GM21515 (cell line): ENCODE measurements around the gene HMGA1.
"Not testable (repeated sequence)": the region's sequence is repeated elsewhere in the genome, so short reads cannot be mapped to it uniquely, and the experiment has no call there.

Experiments
- ATAC-seq: cut with Tn5 transposase; IDR thresholded peaks from one replicate; pipeline ENCODE4 v1.9.1; 2021; ENCODE audit not compliant: unreplicated experiment

The HMGA1 gene

DNA sequence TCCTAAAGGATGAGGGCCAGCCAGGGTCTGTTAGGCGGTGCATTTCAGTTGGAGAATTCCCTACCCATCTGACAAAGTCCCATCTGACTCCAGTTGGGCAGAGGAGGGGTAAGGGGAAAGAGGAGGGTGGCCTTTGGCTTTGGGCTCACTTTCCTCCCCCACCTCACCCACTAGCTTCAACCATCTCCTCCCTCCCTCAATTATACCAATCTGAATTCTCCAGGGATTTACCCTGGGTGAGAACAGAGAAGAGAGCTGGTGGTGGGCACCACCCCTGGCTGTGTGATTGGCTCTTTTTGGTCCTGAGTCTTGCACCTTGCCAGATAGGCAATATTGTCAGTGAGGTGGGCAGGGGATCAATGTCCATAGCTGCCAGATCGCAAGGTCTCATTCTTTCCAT, 3.2 kb downstream of the HMGA1 start:
- no peak for ATAC-seq

DNA sequence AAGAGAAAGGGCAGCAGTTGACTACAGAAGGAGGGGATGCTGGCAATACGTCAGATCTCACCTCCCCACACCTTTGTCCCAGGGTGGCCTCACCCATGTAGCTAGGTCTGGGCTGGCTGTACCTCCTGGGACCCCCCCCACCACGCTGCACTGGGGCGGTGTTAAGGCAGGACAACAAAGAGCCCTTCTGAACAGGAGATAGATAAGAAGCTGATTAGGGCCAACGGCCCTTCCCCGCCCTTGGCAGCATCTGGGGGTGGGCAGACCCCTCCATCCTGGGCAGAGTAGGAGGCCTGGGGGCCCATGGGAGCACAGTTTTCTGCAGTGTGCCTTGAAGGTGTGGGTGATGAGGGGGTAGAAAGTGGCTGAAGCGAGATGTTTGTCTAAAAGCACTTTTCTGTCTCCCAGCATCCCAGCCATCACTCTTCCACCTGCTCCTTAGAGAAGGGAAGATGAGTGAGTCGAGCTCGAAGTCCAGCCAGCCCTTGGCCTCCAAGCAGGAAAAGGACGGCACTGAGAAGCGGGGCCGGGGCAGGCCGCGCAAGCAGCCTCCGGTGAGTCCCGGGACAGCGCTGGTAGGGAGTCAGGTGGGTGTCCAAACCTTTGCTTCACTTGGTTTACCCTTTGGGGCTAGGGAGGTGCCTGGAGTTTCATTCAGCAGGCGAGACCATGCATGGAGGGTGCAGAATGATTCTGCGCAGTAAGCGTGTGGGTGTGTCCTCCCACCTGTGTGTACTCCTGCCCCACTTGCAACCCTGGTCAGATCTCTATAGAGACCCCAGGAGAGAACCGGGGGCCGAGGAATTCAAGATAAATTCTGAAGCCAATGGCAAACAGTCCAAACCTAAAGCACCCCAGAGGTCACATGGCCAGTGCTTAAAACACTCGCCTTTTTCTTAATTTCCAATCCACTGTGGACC, 3.9 kb downstream of the HMGA1 start:
- no peak for ATAC-seq

DNA sequence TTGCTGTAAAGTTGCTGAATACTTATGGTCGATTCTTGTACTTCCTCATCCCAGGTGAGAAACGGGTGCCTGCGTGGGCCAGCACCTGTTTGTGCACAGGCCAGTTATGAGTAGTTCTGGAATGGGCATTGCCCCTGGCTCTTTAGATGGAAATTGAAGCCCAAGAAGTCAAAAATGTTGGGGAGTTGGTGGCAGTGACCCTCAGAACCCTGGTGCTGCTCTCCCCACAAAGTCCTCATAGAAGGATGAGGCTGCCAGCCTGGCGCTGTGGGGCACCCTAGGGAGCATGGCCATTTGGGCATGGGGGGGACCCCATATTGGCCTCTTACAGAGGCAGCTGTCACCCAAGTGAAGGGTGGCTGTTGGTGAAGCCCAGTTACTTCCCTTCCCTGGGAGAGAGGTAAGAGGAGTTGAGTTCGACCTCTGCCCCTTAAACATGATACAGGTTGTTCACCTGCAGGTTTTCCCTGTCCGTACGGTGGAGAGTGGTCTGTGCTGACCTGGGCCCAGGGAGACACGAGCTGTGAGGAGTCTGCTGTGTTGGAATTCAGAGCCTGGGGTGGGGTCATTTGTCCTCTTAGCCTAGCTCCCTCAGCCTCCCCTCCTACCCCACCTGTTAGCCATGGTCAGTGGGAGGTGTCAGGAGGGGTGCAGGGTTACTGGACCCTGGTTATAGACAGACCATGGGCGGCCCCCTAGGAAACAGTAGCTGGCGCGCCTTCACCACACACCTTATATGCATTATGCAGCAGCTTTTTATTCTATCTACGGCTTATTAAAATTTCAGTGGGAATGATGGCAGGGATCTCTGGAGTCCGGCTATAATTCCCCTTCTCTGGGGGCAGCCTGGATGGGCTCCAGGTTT, 4.9 kb downstream of the HMGA1 start:
- no peak for ATAC-seq

DNA sequence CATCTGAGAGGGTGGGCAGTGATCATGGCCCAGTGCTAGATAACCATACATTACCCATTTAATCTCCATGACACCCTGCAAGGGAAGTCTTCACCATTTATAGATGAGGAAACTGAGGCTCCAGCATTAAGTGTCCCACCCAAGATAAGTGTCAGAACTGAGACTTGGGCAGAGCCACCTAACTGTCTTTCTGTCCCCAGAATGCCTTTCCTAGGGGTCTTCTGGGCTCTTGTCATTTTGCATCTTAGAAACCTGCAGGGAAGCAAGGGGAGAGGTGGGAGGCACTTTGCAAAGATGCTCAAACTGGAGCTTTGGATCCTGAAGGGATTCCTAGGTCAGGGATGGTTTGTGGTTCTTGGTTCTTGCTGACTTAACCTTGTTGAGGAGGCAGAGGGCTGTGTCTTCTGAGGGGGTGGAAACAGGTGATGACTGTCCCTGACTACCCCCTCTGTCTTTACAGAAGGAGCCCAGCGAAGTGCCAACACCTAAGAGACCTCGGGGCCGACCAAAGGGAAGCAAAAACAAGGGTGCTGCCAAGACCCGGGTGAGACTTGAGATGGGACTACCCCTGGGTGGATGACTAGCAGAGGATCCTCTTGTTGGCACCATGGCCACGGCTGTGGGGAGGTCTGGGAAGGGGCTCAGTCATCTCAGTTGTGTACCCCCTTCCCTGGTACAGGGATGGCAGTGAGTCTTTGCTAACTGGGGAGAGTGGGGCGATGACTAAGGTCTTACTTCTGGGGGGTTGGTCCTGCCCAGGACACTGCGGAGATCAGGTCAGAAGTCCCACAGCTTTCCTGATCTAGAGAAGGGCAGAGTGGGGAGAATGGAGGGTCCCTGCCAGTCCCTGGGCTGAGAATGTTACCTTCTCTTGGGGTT, 5.8 kb downstream of the HMGA1 start:
- ATAC-seq, result no peak

DNA sequence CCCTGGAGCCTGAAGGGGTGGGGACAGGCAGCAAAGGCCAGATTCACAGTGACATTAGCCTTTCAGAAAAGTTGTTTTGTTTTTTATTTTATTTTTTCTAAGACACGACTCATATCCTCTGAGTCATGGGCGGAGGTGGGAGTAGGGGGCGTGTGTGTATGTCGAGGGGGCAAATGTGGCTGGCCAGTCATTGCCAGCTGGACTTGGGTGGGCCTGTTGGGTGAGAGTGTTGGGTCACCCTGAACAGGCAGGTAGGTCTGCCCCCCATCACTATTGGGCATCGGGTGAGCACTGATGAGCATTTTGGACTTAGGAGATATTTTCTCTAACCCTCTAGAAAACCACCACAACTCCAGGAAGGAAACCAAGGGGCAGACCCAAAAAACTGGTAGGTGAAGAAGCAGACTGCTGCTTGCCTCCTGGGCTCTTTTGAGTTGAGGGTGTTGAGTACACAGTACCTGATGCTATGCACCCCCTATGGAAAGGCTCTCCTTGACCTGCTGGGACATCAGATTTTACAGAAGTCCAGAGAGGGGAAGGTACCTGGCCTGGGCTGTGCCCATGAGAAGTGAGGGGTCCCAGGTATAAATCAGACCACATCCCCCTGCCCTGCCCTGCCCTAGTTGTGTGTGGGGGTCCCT, 6.6 kb downstream of the HMGA1 start:
- ATAC-seq, result no peak

DNA sequence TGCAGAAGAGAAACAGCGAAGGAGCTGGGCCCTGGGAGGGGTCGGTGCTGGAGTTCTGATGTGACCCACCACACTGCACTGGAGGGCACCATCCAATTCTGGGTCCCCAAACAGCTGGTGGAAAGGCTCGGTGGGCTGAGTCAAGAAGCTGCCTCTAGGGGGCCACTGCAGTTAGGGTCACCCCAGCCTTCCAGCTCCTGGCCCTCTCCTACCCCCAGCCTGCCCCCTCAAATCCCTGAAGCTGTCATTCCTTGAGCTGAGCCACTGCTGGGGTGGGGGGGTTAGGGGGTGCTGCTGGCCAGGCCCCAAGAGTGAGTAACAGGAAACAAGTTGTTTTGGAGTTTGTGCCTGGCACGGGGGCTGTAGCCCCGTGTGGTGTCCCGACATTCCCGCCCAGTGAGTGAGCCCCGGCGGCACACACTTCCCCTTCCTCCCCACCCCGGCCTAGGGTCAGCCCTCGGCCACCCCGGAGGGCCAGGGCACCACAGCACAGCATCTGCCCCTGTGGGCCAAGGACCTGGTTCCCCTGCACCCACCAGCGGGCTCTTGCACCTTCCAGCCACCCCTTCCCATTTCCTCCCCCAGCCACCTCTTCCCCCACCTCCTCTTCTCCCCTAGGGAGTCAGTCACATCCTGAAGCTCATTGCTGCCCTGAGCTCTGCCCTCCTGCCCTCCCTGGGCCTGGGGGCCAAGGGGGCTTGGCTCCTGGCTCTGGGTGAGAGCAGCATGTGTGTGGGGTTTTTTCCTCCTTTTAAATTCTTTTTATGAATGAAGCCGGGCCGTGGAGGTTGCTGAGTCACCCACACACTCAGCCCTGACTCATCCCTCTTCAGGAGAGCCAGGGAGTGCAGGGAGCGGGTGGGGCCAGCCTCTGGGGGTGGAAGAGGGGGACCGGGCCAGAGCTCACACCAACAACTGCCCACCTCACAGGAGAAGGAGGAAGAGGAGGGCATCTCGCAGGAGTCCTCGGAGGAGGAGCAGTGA, 7.5 kb downstream of the HMGA1 start:
- no peak for ATAC-seq

DNA sequence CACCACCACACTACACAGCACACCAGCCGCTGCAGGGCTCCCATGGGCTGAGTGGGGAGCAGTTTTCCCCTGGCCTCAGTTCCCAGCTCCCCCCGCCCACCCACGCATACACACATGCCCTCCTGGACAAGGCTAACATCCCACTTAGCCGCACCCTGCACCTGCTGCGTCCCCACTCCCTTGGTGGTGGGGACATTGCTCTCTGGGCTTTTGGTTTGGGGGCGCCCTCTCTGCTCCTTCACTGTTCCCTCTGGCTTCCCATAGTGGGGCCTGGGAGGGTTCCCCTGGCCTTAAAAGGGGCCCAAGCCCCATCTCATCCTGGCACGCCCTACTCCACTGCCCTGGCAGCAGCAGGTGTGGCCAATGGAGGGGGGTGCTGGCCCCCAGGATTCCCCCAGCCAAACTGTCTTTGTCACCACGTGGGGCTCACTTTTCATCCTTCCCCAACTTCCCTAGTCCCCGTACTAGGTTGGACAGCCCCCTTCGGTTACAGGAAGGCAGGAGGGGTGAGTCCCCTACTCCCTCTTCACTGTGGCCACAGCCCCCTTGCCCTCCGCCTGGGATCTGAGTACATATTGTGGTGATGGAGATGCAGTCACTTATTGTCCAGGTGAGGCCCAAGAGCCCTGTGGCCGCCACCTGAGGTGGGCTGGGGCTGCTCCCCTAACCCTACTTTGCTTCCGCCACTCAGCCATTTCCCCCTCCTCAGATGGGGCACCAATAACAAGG, 8.5 kb downstream of the HMGA1 start:
- ATAC-seq, result not testable (repeated sequence)

DNA sequence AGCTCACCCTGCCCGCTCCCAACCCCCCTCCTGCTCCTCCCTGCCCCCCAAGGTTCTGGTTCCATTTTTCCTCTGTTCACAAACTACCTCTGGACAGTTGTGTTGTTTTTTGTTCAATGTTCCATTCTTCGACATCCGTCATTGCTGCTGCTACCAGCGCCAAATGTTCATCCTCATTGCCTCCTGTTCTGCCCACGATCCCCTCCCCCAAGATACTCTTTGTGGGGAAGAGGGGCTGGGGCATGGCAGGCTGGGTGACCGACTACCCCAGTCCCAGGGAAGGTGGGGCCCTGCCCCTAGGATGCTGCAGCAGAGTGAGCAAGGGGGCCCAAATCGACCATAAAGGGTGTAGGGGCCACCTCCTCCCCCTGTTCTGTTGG, 9.1 kb downstream of the HMGA1 start:
- not testable (repeated sequence) for ATAC-seq

DNA sequence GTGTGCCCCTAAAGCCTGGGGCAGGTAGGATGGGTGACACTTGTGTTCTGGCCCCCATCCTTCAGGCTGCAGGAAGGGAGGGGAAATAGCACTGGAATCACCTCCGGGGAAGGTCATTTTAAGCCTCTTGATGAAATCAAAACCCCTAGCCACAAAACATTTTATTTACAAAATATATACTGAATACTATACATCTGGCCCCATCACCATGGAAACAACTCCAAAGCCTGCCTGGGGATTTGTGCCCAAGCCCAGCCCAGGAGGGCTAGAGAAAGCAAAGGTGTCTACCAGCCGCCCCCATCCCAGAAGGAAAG, 9.5 kb downstream of the HMGA1 start:
- no peak for ATAC-seq

DNA sequence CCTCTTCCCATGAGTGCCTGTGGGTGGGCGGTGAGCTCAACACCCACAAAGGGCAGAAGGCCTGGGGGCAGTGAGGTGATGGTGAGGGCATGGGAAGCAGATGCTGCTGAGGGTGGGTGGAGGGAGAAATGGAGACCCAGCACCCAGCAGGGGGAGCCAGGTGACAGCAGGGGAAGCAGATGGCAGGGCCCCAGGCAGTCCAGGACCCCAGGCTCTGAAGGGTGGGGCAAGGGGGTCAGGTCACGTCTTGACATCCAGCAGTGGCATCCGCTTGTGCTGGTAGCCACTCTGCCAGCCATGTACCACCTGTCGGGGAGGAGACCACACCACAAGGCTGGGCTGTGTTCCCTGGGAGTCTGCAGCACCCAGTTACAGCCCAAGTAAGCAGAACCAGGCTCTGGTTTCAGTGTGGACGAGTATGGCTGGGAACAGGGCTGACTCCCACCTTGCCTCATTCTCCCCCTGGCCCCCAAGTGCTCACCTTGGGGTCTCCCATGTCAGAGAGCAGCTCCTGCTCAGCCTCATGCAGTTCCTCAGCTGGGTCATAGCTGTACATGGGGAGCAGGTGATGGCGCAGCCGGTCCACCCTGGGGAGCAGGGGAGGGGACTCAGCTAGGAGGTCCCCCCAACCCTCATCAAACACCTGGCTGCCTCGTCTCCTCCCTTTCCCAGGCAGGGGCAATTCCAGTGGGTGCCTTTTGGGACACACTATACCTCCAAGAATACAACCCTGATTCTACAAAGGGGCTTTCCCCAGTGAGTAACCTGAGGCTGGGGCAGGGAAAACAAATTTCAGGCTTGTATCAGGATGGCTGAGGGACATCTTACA, 10.1 kb downstream of the HMGA1 start:
- no peak for ATAC-seq

DNA sequence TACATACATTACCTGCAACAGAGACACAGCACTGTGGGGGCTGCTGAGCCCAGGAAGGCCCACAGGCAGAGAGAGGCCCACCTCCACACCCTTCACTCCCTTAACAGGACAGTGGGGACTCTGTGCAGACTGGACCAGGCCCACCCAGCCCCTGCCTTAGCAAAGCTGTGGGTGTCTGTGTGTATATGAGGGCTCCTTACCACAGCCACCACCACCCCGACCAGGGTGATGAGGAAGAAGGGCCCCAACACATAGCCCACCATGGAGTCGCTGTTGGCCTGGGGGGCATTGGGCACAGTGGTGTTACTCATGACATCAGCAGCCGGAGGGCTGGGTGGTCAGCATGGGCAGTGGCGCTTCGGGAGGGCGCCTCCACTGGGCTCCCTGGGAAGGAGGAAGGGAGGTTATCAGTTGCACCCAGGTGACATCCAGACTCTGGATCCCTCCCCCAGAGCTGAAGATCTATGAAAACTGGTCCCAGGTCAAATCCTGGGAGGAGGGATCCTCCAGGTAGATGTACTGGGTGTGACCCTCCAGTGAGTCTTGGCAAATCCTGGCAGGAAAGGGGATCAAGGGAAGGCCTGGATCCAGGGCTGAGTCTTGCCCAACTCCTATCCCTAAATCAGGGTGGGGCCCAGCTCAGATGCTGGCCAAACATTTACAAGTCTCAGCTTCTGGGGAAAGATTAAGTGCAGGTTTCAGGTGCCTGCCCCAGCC, 11.0 kb downstream of the HMGA1 start:
- no peak for ATAC-seq

DNA sequence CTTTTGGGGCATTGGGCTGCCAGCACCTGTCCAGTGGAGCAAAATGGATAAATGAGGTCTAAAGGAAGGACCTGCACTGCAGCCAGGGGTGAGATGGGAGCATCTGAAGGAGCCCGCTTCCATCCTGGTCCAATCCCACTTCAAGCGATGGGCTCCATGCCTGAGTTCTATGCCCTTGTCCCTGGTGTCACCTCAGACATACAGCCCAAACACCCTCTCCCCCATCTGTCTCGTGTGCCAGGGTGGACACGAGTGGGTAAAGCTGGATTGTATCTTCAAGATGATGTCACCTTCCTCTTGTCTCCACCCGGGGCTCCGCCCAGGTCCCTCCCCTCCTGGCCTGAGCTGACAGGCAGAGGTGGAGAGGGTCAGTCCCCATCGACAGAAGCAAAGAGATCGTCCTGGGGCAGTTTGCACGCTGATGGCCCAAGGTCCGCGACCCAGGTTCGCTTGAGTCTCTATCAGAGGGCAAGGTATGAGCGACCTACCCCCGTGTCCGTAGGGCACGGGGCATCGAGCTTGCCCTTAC, 11.6 kb downstream of the HMGA1 start:
- ATAC-seq, result peak; percentile 15

DNA sequence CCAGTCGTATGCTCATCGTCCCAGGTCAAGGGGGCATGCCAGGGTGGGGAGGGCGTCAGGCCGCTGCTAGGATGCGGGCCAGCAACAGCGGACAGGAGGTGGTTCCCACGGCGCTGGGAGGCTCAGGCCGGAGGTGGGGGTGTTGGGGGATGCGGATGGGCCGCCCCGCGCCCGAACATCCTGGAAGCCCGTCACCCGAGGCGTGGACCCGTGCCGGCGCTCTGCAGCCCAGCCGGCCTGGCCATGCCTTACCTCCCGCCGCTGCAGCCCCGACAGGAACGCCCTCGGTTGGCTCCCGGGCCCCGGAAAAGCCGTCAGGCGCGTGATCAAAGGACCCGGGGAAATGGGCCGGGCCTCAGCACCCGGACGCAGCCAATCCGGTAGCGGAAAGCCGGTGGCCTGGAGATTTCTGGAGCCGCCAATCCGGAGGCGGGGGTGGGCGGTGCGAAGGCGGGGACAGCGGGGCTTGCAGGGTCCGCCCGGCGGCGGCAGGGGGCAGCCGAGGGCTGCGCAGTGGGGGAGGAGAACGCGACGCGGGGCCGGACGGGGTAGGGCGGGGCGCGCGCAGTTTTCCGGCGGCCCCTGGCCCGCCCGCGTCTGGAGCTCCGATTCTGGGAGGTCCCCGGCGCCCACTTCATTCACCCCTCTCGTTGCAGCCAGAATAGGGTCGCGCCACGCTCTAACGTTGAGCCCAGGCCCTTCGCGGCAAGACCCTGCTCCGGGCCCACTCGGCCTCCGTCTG, 12.2 kb downstream of the HMGA1 start, which contains the start of gene SMIM29:
SMIM29 (minus strand) TSS at position 280 of the 742 bp plus-strand sequence. CDS start 1,215 bp downstream, outside the sequence.
- peak; percentile 79 for ATAC-seq

DNA sequence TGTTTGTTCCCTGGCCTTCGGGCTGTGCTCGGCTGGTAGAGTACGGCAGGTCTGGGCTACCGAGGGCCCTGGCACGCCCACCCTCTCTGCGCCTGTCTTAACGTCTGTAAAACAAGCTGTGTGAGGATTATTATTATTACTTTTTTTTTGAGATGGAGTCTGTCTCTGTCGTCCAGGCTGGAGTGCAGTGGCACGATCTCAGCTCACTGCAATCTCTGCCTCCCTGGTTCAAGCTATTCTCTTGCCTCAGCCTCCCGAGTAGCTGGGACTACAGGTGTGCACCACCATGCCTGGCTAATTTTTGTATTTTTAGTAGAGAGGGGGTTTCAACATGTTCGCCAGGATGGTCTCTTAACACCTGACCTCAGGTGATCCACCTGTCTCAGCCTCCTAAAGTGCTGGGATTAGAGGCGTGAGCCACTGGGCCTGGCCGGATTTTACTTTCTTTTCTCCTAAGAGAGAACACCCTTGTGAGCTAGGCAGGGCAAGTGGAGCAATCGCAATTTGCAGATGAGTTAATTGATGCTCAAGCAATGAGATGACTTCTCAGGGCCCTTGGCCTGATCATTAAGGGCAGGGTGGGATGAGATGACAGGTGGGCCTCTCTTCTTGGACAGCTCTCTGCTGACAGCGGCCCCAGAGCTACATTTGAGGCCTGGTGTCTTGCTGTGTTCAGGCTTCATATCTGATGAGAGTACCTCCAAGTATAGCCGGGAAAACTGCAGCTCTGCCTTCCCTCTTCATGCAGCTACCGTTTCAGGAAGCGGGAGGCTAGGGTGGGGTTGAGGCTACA, 13.0 kb downstream of the HMGA1 start:
- peak; percentile 14 for ATAC-seq

DNA sequence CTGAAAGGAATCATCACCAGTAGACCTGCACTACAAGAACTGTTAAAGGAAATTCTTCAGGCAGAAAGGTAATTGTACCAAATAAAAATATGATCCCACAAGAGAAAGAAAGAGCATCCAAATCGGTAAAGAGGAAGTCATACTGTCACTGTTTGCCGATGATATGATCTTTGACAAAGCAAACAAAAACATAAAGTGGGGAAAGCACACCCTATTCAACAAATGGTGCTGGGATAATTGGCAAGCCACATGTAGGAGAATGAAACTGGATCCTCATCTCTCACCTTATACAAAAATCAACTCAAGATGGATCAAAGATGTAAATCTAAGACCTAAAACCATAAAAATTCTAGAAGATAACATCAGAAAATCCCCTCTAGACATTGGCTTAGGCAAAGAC, 15.7 kb downstream of the HMGA1 start:
- ATAC-seq, result not testable (repeated sequence)
